Stimulated activated CD8-positive, alpha-beta memory T cell treated with anti-CD3 and anti-CD28 coated beads, Interleukin-15, amount 100 ng/mL, for 4 hours (primary cell): ENCODE measurements around the gene RELN.

Source experiments
- DNase-seq, 2 donors: peaks; one replicate each; pipeline ENCODE4 v3.0.0-alpha.2; 2020; ENCODE audit warnings: low read depth in 2 of 2

Gene RELN

GRCh38 chr7:103990991-103991390, 1.5 kb upstream of the RELN start:
- no peak for DNase-seq

- DNase-seq = no peak
Measured at GRCh38 chr7:103989785-103990767, 618 bp upstream of the RELN start.

GRCh38 chr7:103988468-103989199, 824 bp downstream of the RELN start:
- DNase-seq = no peak

GRCh38 chr7:103987451-103987850, 2.0 kb downstream of the RELN start:
- no peak for DNase-seq

GRCh38 chr7:103985565-103986126, 3.8 kb downstream of the RELN start:
- no peak for DNase-seq

GRCh38 chr7:103984050-103984449, 5.4 kb downstream of the RELN start:
- no peak for DNase-seq

- DNase-seq = no peak
Measured at GRCh38 chr7:103983201-103983977, 6.1 kb downstream of the RELN start.

GRCh38 chr7:103981003-103981423, 8.4 kb downstream of the RELN start:
- DNase-seq = no peak

- no peak for DNase-seq
Measured at GRCh38 chr7:103972779-103973434, 16.6 kb downstream of the RELN start.

- DNase-seq = no peak
Measured at GRCh38 chr7:103967401-103967800, 22.1 kb downstream of the RELN start.

- DNase-seq = no peak
Measured at GRCh38 chr7:103966593-103967277, 22.7 kb downstream of the RELN start.

- DNase-seq = no peak
Measured at GRCh38 chr7:103964269-103964668, 25.2 kb downstream of the RELN start.

GRCh38 chr7:103962070-103962469, 27.4 kb downstream of the RELN start:
- no peak for DNase-seq

- no peak for DNase-seq
Measured at GRCh38 chr7:103958284-103958818, 31.1 kb downstream of the RELN start.

- DNase-seq = no peak
Measured at GRCh38 chr7:103955985-103956384, 33.5 kb downstream of the RELN start.

GRCh38 chr7:103952408-103952807, 37.0 kb downstream of the RELN start:
- no peak for DNase-seq

GRCh38 chr7:103951311-103951710, 38.1 kb downstream of the RELN start:
- no peak for DNase-seq

- no peak for DNase-seq
Measured at GRCh38 chr7:103949374-103949773, 40.1 kb downstream of the RELN start.

GRCh38 chr7:103947026-103947655, 42.3 kb downstream of the RELN start:
- DNase-seq = no peak
